GM03348 (cell line): Measurements from ENCODE around the gene CCN5.

Experiments used
- DNase-seq: peaks from one replicate; pipeline ENCODE4 v3.0.0; 2012; ENCODE audit warnings: low spot score

The CCN5 gene

DNA sequence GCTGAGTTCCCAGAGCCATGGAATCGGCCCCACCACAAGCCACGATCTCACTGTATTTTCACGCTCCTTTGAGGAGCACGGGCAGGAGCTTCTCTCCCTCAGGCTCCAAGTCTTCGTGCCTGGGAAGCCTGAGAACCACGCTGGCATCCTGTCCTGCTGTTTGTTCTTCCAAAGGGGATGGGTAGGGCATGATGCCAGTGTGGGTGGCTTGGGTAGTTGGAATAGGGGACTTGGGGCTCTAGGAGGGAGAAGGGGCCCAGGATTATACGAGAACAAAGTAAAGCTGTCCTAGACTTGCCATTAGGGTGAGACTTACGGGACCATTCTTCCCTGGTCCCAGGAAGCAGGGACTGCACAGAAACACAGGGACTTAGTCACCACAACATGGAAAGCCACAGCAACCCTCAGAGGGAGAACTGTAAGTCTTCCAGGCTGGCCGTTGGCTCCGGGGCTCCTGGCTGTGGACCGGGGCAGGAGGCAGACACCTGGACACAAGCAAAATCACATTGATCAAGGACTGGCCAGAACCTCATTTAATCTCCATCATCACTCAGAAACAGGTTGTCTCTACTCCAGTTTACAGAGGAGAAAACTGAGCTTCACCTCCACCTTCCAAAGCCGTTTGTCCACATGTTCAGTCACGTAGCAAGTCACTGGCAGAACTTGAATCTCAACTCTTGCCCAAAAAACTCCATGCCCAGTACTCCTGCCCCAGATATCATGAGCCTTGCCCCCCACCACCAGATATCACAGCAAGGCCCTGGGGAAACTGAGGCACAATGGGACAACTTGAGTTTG lies 1.3 kb downstream of the CCN5 start:
- DNase-seq, result peak; percentile 37

- no peak for DNase-seq
Measured at GRCh38 chr20:44717986-44718385, 2.8 kb downstream of the CCN5 start.

GRCh38 chr20:44719841-44720240 lies 4.7 kb downstream of the CCN5 start:
- DNase-seq, result no peak

GRCh38 chr20:44720621-44720996 lies 5.4 kb downstream of the CCN5 start:
- DNase-seq, result peak; percentile 78

- DNase-seq, result peak; percentile 69
Measured at GRCh38 chr20:44720997-44721784, 6.0 kb downstream of the CCN5 start.

DNA sequence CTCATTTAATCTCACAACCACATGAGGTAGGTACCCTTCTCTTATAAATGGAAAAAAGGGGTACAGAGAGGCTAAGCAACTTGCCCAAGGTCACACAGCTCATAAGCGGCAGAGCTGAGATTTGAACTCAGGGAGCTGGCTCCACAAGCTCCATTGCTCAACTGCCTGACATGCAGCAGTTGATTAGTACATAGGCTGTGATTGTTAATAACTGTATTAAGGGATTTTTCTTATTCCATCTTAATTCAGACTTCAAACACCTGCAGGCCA lies 6.6 kb downstream of the CCN5 start:
- DNase-seq, result no peak

DNA sequence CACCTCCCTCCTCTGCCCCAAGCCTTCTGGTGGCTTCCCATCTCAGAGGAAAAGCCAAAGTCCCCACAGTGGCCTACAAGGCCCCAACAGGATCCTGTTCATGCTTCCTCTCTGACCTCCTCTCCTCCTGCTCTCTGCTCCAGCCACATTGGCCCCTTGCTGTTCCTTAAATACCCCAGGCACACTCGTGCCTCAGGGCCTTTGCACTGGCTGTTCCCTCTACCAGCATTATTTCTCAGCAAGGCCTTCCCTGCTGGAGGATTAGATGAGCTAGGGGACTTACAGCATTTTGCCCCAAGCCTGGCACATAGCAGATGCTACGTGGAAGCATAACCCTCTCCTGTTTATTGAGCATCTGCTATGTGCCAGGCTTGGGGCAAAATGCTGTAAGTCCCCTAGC lies 7.8 kb downstream of the CCN5 start:
- no peak for DNase-seq

DNA sequence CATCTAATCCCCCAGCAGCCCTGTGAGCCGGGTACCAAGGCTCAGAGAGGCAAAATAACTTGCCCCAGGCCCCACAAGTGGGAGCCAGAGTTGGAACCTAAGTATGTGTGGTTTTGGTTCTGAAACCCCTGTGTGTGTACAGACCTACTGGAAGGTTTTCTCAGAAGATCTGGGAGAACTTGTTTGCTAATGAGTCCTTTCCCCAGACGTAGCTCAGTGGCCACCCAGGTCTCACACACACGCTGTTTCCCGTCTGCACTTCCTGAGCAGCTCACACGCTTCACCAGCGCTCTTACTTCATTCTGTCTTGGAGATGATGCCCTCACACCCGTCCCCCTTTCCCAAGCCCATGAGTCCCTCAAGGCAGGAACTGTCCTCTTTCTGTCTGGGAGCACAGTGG lies 8.2 kb downstream of the CCN5 start:
- no peak for DNase-seq

DNA sequence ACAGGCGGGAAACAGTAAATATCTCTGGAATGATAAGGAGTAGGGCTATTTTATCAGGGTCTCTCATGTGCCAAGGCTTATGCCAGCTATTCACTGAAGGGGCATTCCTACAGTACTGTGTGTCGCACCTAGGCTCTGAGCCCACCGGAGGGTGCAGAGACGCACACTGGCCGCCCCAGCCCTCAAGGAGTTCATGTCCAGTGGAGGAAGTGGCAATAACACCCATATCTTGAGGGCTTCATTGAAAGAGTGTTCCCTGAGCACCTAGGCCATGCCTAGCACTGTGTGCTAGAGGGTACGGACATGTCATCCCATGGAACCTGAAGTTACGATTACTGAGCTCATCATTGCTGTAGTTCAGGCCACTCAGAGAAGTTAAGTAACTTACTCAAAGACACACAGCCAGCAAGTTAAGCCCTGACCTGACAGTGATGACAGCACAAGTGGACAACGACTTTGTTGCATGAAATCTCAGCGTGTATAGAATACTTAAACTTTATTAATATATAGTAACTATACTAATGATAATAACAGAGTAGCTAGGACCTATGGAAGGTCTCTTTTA lies 8.7 kb downstream of the CCN5 start:
- no peak for DNase-seq

GRCh38 chr20:44724423-44725091 lies 9.4 kb downstream of the CCN5 start:
- DNase-seq, result no peak

DNA sequence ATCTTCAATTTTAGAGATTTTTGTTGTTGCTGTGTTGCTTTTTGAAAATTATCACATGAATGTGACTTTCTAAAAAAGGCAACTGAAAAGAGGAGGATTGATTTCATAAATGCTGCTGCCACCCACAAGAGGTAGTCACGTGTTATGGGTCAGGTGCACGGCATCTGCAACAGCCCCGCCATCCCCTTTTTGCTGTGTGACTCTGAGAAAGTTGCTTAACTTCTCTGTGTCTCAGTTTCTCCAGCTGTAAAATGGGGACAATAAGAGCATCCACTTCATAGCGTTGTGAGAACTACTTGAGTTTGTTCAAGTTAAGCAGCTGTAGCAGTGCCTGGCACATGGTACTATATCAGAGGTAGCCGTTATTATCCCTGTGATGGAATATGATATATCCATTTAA lies 10.7 kb downstream of the CCN5 start:
- no peak for DNase-seq

- no peak for DNase-seq
Measured at GRCh38 chr20:44727039-44727438, 11.9 kb downstream of the CCN5 start.

GRCh38 chr20:44727651-44728050 lies 12.5 kb downstream of the CCN5 start:
- no peak for DNase-seq

DNA sequence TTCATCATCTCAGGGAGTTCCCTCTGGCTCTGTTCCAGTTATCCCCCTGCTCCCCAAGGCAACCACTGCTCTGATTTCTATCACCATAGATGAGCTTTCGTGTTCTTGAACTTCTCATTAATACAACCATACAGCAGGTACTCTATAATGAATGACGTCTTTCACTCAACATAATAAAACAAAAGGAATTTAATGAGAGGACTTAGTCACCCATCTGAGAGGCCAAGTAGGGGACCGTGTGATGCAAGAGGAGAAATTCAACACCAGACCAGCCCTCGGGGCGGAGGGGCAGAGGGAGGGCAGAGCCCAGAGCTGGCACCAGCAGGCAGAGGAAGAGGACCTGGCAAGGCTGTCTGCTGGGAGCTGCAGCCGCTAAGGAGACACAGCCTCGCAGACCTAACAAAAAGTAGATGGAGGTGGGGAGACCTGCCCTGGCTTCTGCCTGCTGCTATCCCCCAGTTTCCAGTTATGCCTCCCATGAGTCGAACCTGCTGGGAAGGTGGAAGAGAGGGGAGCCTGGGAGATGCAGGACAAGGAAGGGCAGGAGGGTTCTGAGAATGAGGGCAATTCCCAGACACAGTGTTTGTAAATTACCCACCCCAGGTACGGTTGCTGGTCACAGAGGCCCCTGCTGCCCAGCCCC lies 13.8 kb downstream of the CCN5 start:
- DNase-seq, result peak; percentile 91

DNA sequence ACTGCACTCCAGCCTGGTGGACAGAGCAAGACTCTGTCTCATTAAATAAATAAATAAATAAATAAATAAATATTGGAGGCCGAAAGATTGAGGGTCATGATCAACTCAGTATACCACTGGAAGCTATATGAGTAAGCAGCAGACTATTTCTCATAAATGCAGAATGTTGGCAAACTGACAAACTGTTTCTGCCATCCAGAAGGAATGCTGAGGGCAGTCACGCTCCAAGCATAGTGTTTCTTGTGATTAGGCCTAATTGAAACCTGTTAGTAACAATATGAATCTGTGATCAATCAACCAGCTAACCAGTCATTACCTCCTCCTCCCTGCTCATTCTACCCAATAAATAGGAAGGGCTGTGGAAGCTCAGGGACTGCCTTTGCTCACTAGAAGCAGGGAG lies 15.3 kb downstream of the CCN5 start:
- peak; percentile 57 for DNase-seq

- DNase-seq, result no peak
Measured at GRCh38 chr20:44731657-44732056, 16.5 kb downstream of the CCN5 start.

DNA sequence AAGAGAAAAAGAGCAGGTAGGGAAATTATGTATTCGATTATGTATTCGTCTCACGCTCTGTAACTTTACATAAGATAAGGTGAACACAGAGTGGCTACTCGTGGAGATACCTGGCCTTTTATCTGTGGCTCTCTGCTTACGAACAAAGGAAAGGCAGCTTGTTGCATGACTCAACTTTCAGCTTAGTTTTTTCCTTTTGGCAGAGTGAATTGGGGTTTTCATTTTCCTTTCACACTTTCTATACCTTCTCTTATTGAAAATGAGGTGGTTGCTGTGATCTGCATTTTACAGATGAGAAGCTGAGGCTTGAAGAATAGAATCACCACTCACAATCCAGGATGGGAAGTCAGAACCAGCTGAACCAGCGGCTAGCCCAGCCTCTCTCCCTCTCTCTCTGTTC lies 17.2 kb downstream of the CCN5 start:
- DNase-seq, result no peak

DNA sequence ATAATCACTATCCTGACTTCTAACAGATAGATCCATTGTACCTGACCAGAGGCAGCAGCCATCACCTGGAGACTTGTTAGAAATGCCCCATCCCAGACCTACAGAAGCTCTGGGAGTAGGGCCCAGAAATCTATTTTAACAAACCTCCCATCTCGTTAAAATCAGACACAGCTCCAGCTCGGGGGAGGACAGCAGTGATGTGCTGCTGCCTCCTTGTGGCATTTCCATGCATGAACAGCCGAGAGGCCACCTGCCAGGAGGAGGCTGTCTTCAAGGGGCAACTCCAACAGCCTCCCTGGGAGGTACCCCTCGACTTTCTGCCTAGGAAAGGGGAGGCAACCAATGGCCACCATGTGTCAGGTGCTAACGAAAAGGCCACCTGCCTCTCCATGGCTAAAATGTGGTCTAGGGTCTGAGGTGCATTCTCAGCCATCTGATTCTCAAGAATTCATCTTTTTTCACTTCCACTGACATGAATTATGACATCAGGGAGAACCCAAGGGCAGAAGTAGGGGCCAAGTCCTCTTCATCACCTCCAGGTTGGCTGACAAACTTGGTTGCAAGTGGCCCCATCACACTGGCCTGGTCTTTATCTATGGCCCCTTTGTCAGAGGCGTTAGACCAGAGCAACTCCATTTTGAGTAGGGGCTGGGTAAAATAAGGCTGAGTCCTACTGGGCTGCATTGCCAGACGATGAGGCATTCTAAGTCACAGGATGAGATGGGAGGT lies 18.3 kb downstream of the CCN5 start:
- peak; percentile 84 for DNase-seq

DNA sequence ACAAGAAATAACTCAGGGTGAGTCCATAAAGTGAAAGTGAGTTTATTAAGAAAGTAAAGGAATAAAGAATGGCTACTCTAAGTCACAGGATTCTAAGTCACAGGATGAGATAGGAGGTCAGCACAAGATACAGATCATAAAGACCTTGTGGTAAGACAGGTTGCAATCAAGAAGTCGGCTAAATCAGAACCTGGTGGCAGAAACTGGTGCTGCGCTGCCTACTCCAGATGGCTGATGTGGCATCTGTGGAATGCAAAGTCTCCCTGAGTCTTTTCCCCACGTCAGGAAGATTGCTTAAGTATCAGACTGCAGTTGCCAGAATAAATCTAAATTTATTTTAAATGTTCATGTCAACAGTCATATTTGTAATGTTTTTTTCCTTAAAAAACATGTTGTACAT lies 19.8 kb downstream of the CCN5 start:
- DNase-seq, result peak; percentile 81

DNA sequence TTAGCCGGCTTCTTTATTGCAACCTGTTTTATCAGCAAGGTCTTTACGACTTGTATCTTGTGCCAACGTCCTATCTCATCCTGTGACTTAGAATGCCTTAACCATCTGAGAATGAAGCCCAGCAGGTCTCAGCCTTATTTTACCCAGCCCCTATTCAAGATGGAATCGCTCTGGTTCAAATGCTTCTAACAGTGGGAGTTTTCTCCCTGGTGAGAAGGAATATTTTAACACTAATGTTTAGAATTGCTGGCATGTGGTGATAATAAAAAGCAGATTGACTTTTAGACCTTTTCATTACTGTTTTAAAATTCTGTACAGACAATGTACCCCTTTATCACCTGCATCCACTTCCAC lies 20.6 kb downstream of the CCN5 start:
- no peak for DNase-seq

GRCh38 chr20:44736170-44737021 lies 21.2 kb downstream of the CCN5 start:
- peak; percentile 78 for DNase-seq
